ENCODE measurements around the gene ERCC6L2. TPM values are rescaled to one million over a fixed set of nuclear protein-coding genes. Genes with fewer than 3 reads are reported as not detected.

Gene ERCC6L2
- total and polyA plus RNA-seq, 9 of the 15 experiments (the other 6 are each of a cell fraction or from before 2014, with no cell fraction given), result 7.8 to 42.8 (median 23.6) TPM

GRCh38 chr9:95831810-95832209, 43.7 kb upstream of the ERCC6L2 start:
- H3K4me1 ChIP-seq (replicated peaks in 1 of 2; ENCODE audit: control insufficient read depth in 2 of 2, insufficient read depth in 2 of 2, low read length in 2 of 2), result peaks cover 0 to 17% of the 10 kb centered on the region in 2 experiments; a peak in 3 of 5 replicates
- no peak for ATAC-seq
- no peak overlapping the region for H3K27ac ChIP-seq (ENCODE audit: extremely low read depth, low read depth, low read length)
- in situ Hi-C loops (cut with MboI), result no loop called here
- POLR2A ChIA-PET, result interaction anchor here (0.8 kb wide), 1 partner anchor 10 kb away, joined by 3 read pairs; no protein-coding TSS in a partner anchor
- no peak for DNase-seq (ENCODE audit: extremely low read depth in 1 of 4, low spot score in 3 of 4)
- no peak overlapping the region for H3K4me2 ChIP-seq (ENCODE audit: insufficient read depth, low read length)
- BruUV-seq (replicated peaks), result no TSS peak
- no peaks in the 10 kb centered on the region for H3K9me1 ChIP-seq (ENCODE audit: control insufficient read depth, insufficient read depth, low read length)
- no peak overlapping the region for H3K9ac ChIP-seq (ENCODE audit: insufficient read depth in 1 of 2, low read depth in 2 of 2, low read length in 2 of 2)
- H3K9me3 ChIP-seq (replicated peaks; ENCODE audit: control insufficient read depth, insufficient read depth, low read depth, low read length), result no peaks in the 10 kb centered on the region
- H4K20me1 ChIP-seq (replicated peaks; ENCODE audit: control insufficient read depth, insufficient read depth, low read length), result no peaks in the 10 kb centered on the region
- no peak overlapping the region for H2AFZ ChIP-seq (ENCODE audit: low read depth, low read length)
- peaks cover 8 to 38% of the 10 kb centered on the region in 2 experiments; a peak in 4 of 5 replicates for H3K27me3 ChIP-seq (ENCODE audit: control insufficient read depth in 2 of 2, insufficient read depth in 2 of 2, low read length in 2 of 2)
- FAIRE-seq, result no peak
- H3K36me3 ChIP-seq (ENCODE audit: control insufficient read depth, insufficient read depth, low read length), result no peaks in the 10 kb centered on the region
- H3K79me2 ChIP-seq (ENCODE audit: control insufficient read depth, insufficient read depth, low read length), result no peaks in the 10 kb centered on the region
- intact Hi-C loops (cut with micrococcal nuclease), result no loop called here
- CTCF ChIA-PET (ENCODE audit: low intra/inter-chr PET ratio), result no interaction called here
- no peak overlapping the region for H3K4me3 ChIP-seq
- TF ChIP-seq TCF3 (CRISPR knock-in tag; IDR thresholded peaks at IDR 0.05) (no peak), RUNX1 (IDR thresholded peaks at IDR 0.05; ENCODE audit: low read depth) (no peak), XRCC5 (IDR thresholded peaks at IDR 0.05; ENCODE audit: low read depth, low read length) (no peak), ZNF133 (CRISPR knock-in tag; IDR thresholded peaks at IDR 0.05) (no peak), NR2C2 (CRISPR knock-in tag; IDR thresholded peaks at IDR 0.05) (no peak), NR2C2 (tag; IDR thresholded peaks at IDR 0.05) (no peak), ZNF318 (IDR thresholded peaks at IDR 0.05; ENCODE audit: borderline replicate concordance in 1 of 2, low read depth in 1 of 2) (no peak), SRSF9 (IDR thresholded peaks at IDR 0.05; ENCODE audit: borderline replicate concordance, low read depth, low read length) (no peak), RBM34 (IDR thresholded peaks at IDR 0.05; ENCODE audit: borderline replicate concordance, insufficient read depth, low read length) (no peak), CBX5 (IDR thresholded peaks at IDR 0.05; ENCODE audit: borderline replicate concordance, low read depth) (no peak), NR3C1 (CRISPR knock-in tag; IDR thresholded peaks at IDR 0.05) (no peak)
- TF ChIP-seq, protein P1, sequence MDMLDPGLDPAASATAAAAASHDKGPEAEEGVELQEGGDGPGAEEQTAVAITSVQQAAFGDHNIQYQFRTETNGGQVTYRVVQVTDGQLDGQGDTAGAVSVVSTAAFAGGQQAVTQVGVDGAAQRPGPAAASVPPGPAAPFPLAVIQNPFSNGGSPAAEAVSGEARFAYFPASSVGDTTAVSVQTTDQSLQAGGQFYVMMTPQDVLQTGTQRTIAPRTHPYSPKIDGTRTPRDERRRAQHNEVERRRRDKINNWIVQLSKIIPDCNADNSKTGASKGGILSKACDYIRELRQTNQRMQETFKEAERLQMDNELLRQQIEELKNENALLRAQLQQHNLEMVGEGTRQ (CRISPR knock-in tag; IDR thresholded peaks at IDR 0.05), result no peak
- TF ChIP-seq, protein P2, sequence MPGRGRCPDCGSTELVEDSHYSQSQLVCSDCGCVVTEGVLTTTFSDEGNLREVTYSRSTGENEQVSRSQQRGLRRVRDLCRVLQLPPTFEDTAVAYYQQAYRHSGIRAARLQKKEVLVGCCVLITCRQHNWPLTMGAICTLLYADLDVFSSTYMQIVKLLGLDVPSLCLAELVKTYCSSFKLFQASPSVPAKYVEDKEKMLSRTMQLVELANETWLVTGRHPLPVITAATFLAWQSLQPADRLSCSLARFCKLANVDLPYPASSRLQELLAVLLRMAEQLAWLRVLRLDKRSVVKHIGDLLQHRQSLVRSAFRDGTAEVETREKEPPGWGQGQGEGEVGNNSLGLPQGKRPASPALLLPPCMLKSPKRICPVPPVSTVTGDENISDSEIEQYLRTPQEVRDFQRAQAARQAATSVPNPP (IDR thresholded peaks at IDR 0.05; ENCODE audit: borderline replicate concordance, insufficient read depth, insufficient read length), result no peak

All from K562 (cell line).